HCT116 (cell line): ENCODE measurements around the gene DDX55. TPM values are rescaled to one million over a fixed set of nuclear protein-coding genes. Genes with fewer than 3 reads are reported as not detected.

Experiments
- ATAC-seq: fragments of 200-7000 bp; cut with Tn5 transposase; 2 replicates; pipeline ENCODE4 v1.9.1; 2020; ENCODE audit warnings: mild to moderate bottlenecking, moderate library complexity
- BruUV-seq: library from RNA; stranded (reverse); fragments of 400-500 nt; replicated peaks from 2 replicates; lab custom pipeline; 2021; lab: Mats Ljungman, UMichigan
- CTCF ChIA-PET: fragments of 300-600 bp; sonication (Branson Sonifier 250); formaldehyde crosslinking; loops from one replicate; lab custom pipeline; 2021; ENCODE audit warnings: antibody characterized with exemption; lab: Charles Lee
- POLR2A ChIA-PET: fragments of 300-600, 350-600 bp; sonication (Branson Sonifier 250); formaldehyde crosslinking; loops from one replicate; lab custom pipeline; 2021; ENCODE audit warnings: antibody characterized with exemption; lab: Charles Lee
- RAD21 ChIA-PET, 2 experiments: fragments of 300-600 bp; sonication (Branson Sonifier 250); formaldehyde crosslinking; loops; one replicate each; lab custom pipeline; 2023; ENCODE audit warnings: low total read pairs in 2 of 2; ENCODE audit not compliant: uncharacterized antibody in 2 of 2, unreplicated experiment in 2 of 2, low non-redundant PET in 1 of 2; lab: Charles Lee
- DNase-seq: peaks from one replicate; pipeline ENCODE4 v3.0.0-alpha.2; 2010; ENCODE audit warnings: low read depth, low spot score
- H2AFZ ChIP-seq: fragments of 200-600 bp; shearing (Covaris generic), sonication (generic); 2 replicates; pipeline ENCODE4 v1.6.1; 2017; ENCODE audit warnings: low read depth, mixed run types, mixed read lengths, antibody characterized with exemption, low read length; ENCODE audit not compliant: poor library complexity, severe bottlenecking
- H3K27ac ChIP-seq: 2 replicates; pipeline ENCODE4 v1.5.1; 2012; ENCODE audit warnings: low read depth, low read length
- H3K27me3 ChIP-seq: fragments of 200-600 bp; sonication (generic); 2 replicates; pipeline ENCODE4 v1.6.1; 2016; ENCODE audit warnings: mixed run types, low read length, mixed read lengths; ENCODE audit not compliant: insufficient read depth
- H3K36me3 ChIP-seq, 2 experiments: fragments of 200-500 bp in 1 of 2; fragments of 200-600 bp in 1 of 2; sonication (Bioruptor generic) in 1 of 2; sonication (generic) in 1 of 2; 2 replicates each; pipeline versions ENCODE4 v1.5.1 to v1.6.1; 2014 to 2016; ENCODE audit warnings: low read length in 2 of 2, inconsistent platforms in 1 of 2, mixed read lengths in 1 of 2, mixed run types in 1 of 2; ENCODE audit not compliant: insufficient read depth in 2 of 2, control insufficient read depth in 1 of 2
- H3K4me1 ChIP-seq, 2 experiments: fragments of 200-600 bp in 1 of 2; sonication (generic) in 1 of 2; 2 replicates each; pipeline versions ENCODE4 v1.5.1 to v1.6.1; 2012 to 2017; ENCODE audit warnings: low read length in 2 of 2, inconsistent platforms in 1 of 2, mild to moderate bottlenecking in 1 of 2, mixed read lengths in 1 of 2, mixed run types in 1 of 2, moderate library complexity in 1 of 2; ENCODE audit not compliant: insufficient read depth in 2 of 2, control insufficient read depth in 1 of 2
- H3K4me2 ChIP-seq: fragments of 200-600 bp; sonication (generic); 2 replicates; pipeline ENCODE4 v1.6.1; 2017; ENCODE audit warnings: mixed run types, low read length, mixed read lengths
- H3K4me3 ChIP-seq, 2 experiments: fragments of 200-600 bp in 1 of 2; sonication (generic) in 1 of 2; replicated peaks in 1 of 2; 2 replicates each; pipeline ENCODE4 v1.5.1; 2011 to 2016; ENCODE audit warnings: low read length in 2 of 2, control low read depth in 1 of 2, low read depth in 1 of 2, mild to moderate bottlenecking in 1 of 2, mixed read lengths in 1 of 2, mixed run types in 1 of 2
- H3K79me2 ChIP-seq: fragments of 200-600 bp; sonication (generic); 2 replicates; pipeline ENCODE4 v1.6.1; 2017; ENCODE audit warnings: mild to moderate bottlenecking, mixed run types, low read length, moderate library complexity, mixed read lengths; ENCODE audit not compliant: insufficient read depth
- H3K9ac ChIP-seq: fragments of 200-600 bp; sonication (generic); 2 replicates; pipeline ENCODE4 v1.6.1; 2016; ENCODE audit warnings: low read length, mixed read lengths
- H3K9me2 ChIP-seq: fragments of 200-600 bp; sonication (generic), shearing (Covaris generic); 2 replicates; pipeline ENCODE4 v1.6.1; 2017; ENCODE audit warnings: mixed run types, mild to moderate bottlenecking, moderate library complexity; ENCODE audit not compliant: insufficient read depth
- H3K9me3 ChIP-seq, 2 experiments: fragments of 200-500 bp in 1 of 2; fragments of 200-600 bp in 1 of 2; sonication (Bioruptor generic) in 1 of 2; sonication (generic) in 1 of 2; 2 replicates each; pipeline ENCODE4 v1.6.1; 2014 to 2017; ENCODE audit warnings: low read length in 2 of 2, mixed read lengths in 2 of 2, inconsistent platforms in 1 of 2, low read depth in 1 of 2, mild to moderate bottlenecking in 1 of 2, mixed run types in 1 of 2, moderate library complexity in 1 of 2; ENCODE audit not compliant: control insufficient read depth in 1 of 2, insufficient read depth in 1 of 2
- H4K20me1 ChIP-seq: fragments of 200-600 bp; sonication (generic), shearing (Covaris generic); 2 replicates; pipeline ENCODE4 v1.6.1; 2017; ENCODE audit warnings: mixed run types, mild to moderate bottlenecking, moderate library complexity; ENCODE audit not compliant: insufficient read depth
- CBX3 ChIP-seq: IDR thresholded peaks from 2 replicates; pipeline ENCODE4 v1.6.1; 2012; ENCODE audit warnings: low read depth
- CEBPB ChIP-seq: IDR thresholded peaks from 2 replicates; pipeline ENCODE4 v1.6.1; 2012; ENCODE audit warnings: low read depth
- ELF1 ChIP-seq: IDR thresholded peaks from 2 replicates; pipeline ENCODE4 v1.6.1; 2012; ENCODE audit warnings: low read depth, borderline replicate concordance
- EZH2 ChIP-seq: fragments of 200-600 bp; sonication (generic); IDR thresholded peaks from 2 replicates; pipeline ENCODE4 v1.6.1; 2017; ENCODE audit warnings: antibody characterized with exemption, mixed run types
- EZH2phosphoT487 ChIP-seq: fragments of 200-600 bp; IDR thresholded peaks from 2 replicates; pipeline ENCODE4 v1.6.1; 2018; ENCODE audit warnings: antibody characterized with exemption, borderline replicate concordance
- FOSL1 ChIP-seq: IDR thresholded peaks from 2 replicates; pipeline ENCODE4 v1.6.1; 2012; ENCODE audit warnings: low read depth
- JUND ChIP-seq: IDR thresholded peaks from 2 replicates; pipeline ENCODE4 v1.6.1; 2012
- POLR2A ChIP-seq: IDR thresholded peaks from 2 replicates; pipeline ENCODE4 v1.7.0; 2011; ENCODE audit warnings: borderline replicate concordance; ENCODE audit not compliant: insufficient read depth, insufficient read length; ENCODE audit errors: extremely low read depth
- POLR2AphosphoS5 ChIP-seq: IDR thresholded peaks from 2 replicates; pipeline ENCODE4 v1.6.1; 2011; ENCODE audit warnings: mild to moderate bottlenecking, low read depth, low read length, moderate library complexity
- RAD21 ChIP-seq: IDR thresholded peaks from 2 replicates; pipeline ENCODE4 v1.6.1; 2012; ENCODE audit warnings: low read depth, mild to moderate bottlenecking
- SIN3A ChIP-seq: IDR thresholded peaks from 2 replicates; pipeline ENCODE4 v1.6.1; 2012; ENCODE audit warnings: low read depth
- SP1 ChIP-seq: IDR thresholded peaks from 2 replicates; pipeline ENCODE4 v1.6.1; 2012; ENCODE audit warnings: low read depth
- SRF ChIP-seq: IDR thresholded peaks from 2 replicates; pipeline ENCODE4 v1.6.1; 2012; ENCODE audit warnings: low read depth
- TCF7L2 ChIP-seq: IDR thresholded peaks from 2 replicates; pipeline ENCODE4 v1.7.0; 2011; ENCODE audit warnings: borderline replicate concordance, inconsistent platforms; ENCODE audit not compliant: insufficient read depth, insufficient read length; ENCODE audit errors: extremely low read depth
- YY1 ChIP-seq: IDR thresholded peaks from 2 replicates; pipeline ENCODE4 v1.6.1; 2011; ENCODE audit warnings: low read length, low read depth, moderate library complexity, mild to moderate bottlenecking; ENCODE audit not compliant: insufficient replicate concordance; ENCODE audit errors: extremely low read depth
- ZFX ChIP-seq: fragments of 450-650 bp; IDR thresholded peaks from 2 replicates; pipeline ENCODE4 v1.6.1; 2017
- ZNF274 ChIP-seq: fragments of 200-500 bp; sonication (Bioruptor generic); IDR thresholded peaks from 2 replicates; pipeline ENCODE4 v1.6.1; 2014; ENCODE audit warnings: mild to moderate bottlenecking, low read depth, low read length, inconsistent platforms
- intact Hi-C: fragments of 100-400 bp; cut with micrococcal nuclease; formaldehyde crosslinking; loops from 2 replicates; pipeline ENCODE4 v1.10.0; 2022
- total RNA-seq: library from RNA; stranded (reverse); gene quantifications from one replicate; pipeline ENCODE4 v1.2.1, GENCODE V29; 2021; ENCODE audit not compliant: unreplicated experiment
- TF ChIP-seq, protein P1 (sequence below): IDR thresholded peaks from 2 replicates; pipeline ENCODE4 v1.6.1; 2012
- TF ChIP-seq, protein P2 (sequence below): IDR thresholded peaks from 2 replicates; pipeline ENCODE4 v1.6.1; 2012; ENCODE audit warnings: low read depth

DDX55 gene
- total RNA-seq, 1 experiment from 2014 or later: 41.8 TPM

DNA sequence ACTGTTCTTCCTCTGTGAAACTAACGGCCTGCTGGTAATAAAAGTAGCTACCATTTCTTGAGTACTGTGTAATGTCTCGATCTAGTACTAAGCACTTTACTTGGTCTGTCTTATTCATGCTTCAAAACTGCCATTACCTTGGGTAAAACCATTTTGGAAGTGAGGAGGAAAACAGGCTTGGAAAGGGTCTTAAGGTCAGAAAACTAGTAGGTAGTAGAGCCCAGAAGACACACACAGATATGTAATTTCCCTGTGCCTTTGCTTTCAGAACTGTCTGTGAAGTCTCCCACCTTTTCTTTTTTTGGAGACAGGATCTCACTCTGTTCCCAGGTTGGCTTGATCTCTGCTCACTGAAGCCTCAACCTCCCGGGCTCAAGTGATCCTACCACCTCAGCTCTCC, 3.4 kb upstream of the DDX55 start:
- Histone ChIP-seq H4K20me1 (no peaks in the 10 kb centered on the region), H3K27ac (no peak overlapping the region), H3K79me2 (peaks cover 54% of the 10 kb centered on the region), H3K9me3 (no peaks in the 10 kb centered on the region), H3K4me1 (peaks cover 2 to 13% of the 10 kb centered on the region in 2 experiments; a peak in 3 of 4 replicates), H3K9ac (no peak overlapping the region), H3K27me3 (no peaks in the 10 kb centered on the region), H2AFZ (no peak overlapping the region), H3K4me2 (no peak overlapping the region), H3K4me3 (no peak overlapping the region), H3K36me3 (peaks cover 14 to 29% of the 10 kb centered on the region in 2 experiments), H3K9me2 (no peaks in the 10 kb centered on the region)
- intact Hi-C loops: no loop called here
- BruUV-seq: no TSS peak
- ChIA-PET POLR2A (interaction anchor here (0.7 kb wide), 1 partner anchor 14 kb away, joined by 3 read pairs; the partner anchor contains the start of gene TMED2), CTCF (no interaction called here), RAD21 (no interaction called here)
- TF ChIP-seq ZNF274: no peak
- no peak for TF ChIP-seq EZH2
- no peak for TF ChIP-seq EZH2phosphoT487
- TF ChIP-seq, protein P1, sequence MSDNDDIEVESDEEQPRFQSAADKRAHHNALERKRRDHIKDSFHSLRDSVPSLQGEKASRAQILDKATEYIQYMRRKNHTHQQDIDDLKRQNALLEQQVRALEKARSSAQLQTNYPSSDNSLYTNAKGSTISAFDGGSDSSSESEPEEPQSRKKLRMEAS: no peak
- TF ChIP-seq SP1: no peak
- no peak for TF ChIP-seq SRF
- no peak for TF ChIP-seq TCF7L2
- no peak for DNase-seq
- ATAC-seq: no peak

DNA sequence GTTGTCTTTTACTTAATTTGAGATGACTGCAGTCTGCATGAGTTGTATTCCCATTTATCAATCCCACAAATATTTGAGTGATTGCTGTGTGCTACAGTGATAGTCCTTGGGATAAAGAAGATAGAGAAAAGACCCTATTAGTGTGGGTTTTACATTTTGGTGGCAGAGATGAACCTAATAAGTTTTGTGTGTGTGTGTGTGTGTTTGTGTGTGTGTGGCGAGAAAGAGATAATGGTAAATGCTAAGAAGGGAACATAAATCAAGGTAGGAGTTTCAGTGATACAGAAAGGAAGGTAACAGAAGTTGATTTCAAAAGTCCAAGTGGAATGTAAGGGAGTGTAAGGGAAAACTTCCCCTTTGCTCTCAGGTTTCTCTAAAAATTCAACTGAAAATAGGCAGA, 2.6 kb upstream of the DDX55 start:
- Histone ChIP-seq H3K79me2 (peaks cover 55% of the 10 kb centered on the region), H3K9ac (no peak overlapping the region), H3K4me1 (peaks cover 2 to 13% of the 10 kb centered on the region in 2 experiments; a peak in 3 of 4 replicates), H3K27ac (no peak overlapping the region), H3K9me2 (no peaks in the 10 kb centered on the region), H2AFZ (no peak overlapping the region), H3K27me3 (no peaks in the 10 kb centered on the region), H3K4me3 (no peak overlapping the region), H4K20me1 (no peaks in the 10 kb centered on the region), H3K9me3 (no peaks in the 10 kb centered on the region), H3K36me3 (peaks cover 20 to 29% of the 10 kb centered on the region in 2 experiments), H3K4me2 (no peak overlapping the region)
- ChIA-PET RAD21 (no interaction called here), CTCF (no interaction called here), POLR2A (no interaction called here)
- TSS peak; percentile 19 for BruUV-seq
- no peak for ATAC-seq
- intact Hi-C loops: no loop called here
- DNase-seq: no peak
- TF ChIP-seq YY1 (no peak), EZH2 (no peak), ZNF274 (no peak), SIN3A (no peak), POLR2A (no peak), ELF1 (no peak), EZH2phosphoT487 (no peak), JUND (no peak), CEBPB (no peak), RAD21 (no peak), FOSL1 (no peak), ZFX (no peak), TCF7L2 (no peak), POLR2AphosphoS5 (no peak), CBX3 (no peak)
- TF ChIP-seq, protein P2, sequence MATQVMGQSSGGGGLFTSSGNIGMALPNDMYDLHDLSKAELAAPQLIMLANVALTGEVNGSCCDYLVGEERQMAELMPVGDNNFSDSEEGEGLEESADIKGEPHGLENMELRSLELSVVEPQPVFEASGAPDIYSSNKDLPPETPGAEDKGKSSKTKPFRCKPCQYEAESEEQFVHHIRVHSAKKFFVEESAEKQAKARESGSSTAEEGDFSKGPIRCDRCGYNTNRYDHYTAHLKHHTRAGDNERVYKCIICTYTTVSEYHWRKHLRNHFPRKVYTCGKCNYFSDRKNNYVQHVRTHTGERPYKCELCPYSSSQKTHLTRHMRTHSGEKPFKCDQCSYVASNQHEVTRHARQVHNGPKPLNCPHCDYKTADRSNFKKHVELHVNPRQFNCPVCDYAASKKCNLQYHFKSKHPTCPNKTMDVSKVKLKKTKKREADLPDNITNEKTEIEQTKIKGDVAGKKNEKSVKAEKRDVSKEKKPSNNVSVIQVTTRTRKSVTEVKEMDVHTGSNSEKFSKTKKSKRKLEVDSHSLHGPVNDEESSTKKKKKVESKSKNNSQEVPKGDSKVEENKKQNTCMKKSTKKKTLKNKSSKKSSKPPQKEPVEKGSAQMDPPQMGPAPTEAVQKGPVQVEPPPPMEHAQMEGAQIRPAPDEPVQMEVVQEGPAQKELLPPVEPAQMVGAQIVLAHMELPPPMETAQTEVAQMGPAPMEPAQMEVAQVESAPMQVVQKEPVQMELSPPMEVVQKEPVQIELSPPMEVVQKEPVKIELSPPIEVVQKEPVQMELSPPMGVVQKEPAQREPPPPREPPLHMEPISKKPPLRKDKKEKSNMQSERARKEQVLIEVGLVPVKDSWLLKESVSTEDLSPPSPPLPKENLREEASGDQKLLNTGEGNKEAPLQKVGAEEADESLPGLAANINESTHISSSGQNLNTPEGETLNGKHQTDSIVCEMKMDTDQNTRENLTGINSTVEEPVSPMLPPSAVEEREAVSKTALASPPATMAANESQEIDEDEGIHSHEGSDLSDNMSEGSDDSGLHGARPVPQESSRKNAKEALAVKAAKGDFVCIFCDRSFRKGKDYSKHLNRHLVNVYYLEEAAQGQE: no peak
- TF ChIP-seq, protein P1: no peak
